ENCODE data around the gene CST11.

Gene CST11

GRCh38 chr20:23419995-23420901, 32.4 kb downstream of the CST11 start:
- peak; percentile 51 for DNase-seq

- no peak for DNase-seq
Observed at GRCh38 chr20:23419657-23419994, 33.0 kb downstream of the CST11 start.

- DNase-seq: no peak
Observed at GRCh38 chr20:23417861-23418260, 34.8 kb downstream of the CST11 start.

DNA sequence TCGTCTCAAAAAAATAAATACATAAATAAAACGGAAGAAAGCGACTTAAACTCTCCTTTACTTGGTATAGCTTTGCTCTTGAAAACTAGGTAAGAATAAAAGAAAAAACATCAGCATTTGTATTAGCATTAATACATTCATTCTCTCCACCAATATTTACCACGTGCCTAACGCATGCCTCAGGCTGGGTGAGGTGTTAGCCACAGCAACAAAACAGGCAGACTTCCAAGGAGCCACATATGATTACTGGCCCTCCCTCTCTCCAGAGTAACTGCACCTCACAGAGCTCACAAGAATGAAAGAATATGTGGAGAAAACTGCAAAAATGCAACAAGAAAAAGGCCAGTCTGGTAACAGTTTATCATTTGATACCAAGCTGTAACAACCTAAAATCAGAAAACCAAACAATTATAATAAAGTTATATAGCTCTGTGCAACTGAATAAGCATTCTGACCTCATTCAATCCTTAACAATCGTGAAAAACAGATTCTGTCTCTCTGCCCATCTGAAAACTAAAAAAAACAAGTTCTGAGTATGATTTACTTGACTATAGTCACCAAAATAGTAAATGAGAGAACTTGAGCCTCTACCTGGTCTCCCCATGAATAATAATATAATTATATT, 36.6 kb downstream of the CST11 start:
- no peak for DNase-seq

DNA sequence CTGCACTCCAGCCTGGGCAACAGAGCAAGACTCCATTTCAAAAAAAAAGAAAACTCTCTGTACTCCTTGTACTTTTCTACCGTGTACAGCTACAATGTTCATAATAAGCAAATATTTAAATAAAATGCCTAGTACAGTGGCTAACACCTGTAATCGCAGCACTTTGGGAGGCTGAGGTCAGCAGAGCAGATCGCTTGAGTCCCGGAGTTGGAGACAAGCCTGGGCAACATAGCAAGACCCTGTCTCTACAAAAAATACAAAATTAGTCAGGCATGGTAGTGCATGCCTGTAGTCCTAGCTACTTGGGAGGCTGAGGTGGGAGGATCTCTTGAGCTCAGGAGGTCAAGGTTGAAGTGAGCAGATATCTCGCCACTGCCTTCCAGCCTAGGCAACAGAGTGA, 37.1 kb downstream of the CST11 start:
- DNase-seq: no peak

- DNase-seq: no peak
Observed at GRCh38 chr20:23414526-23415188, 38.0 kb downstream of the CST11 start.

DNA sequence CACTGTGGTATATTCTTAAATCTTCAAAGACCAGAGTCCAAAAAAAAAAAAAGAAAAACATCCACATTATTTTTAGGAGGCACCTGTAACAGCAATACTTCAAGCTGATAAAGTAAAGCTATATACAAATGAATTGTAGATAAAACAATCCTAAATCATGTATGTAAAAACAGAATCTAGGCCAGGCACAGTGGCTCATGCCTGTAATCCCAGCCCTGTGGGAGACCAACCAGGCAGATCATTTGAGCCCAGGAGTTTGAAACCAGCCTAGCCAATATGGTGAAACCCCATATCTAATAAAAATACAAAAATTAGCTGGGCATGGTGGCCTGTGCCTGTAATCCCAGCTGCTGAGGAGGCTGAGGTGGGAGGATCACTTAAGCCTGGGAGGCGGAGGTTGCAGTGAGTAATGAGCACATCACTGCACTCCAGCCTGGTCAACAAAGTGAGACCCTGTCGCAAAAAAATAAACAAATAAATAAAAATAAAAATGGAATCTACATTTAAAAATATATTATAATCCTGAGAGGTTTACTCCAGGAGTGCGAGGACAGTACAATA, 38.7 kb downstream of the CST11 start:
- DNase-seq: no peak

- DNase-seq: no peak
Observed at GRCh38 chr20:23412026-23412425, 40.6 kb downstream of the CST11 start.

GRCh38 chr20:23410916-23411695, 41.6 kb downstream of the CST11 start:
- DNase-seq: no peak

DNA sequence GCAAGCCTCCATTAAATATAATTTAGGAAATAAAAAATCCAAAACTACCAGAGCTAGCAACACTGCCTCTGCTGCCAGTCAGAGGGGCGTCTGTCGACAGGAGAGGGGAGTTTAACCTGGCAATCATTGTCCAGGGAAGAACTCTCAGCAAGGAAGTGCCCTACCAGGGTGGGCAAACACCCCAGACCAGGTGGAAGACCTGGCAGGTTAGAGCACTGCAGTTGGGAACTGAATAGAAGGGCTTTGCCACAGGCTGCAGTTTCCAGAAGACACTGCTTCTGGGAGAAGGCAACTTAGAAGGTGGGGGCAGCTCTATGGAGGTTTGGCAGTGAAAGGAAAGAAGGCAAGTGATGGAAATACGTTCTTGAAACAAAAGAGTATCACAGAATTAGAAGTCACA, 42.9 kb downstream of the CST11 start:
- no peak for DNase-seq

GRCh38 chr20:23408957-23409356, 43.7 kb downstream of the CST11 start:
- DNase-seq: no peak

- DNase-seq: no peak
Observed at GRCh38 chr20:23407781-23408464, 44.8 kb downstream of the CST11 start.

- DNase-seq: no peak
Observed at GRCh38 chr20:23406880-23407279, 45.8 kb downstream of the CST11 start.

- DNase-seq: no peak
Observed at GRCh38 chr20:23404196-23404595, 48.5 kb downstream of the CST11 start.

DNA sequence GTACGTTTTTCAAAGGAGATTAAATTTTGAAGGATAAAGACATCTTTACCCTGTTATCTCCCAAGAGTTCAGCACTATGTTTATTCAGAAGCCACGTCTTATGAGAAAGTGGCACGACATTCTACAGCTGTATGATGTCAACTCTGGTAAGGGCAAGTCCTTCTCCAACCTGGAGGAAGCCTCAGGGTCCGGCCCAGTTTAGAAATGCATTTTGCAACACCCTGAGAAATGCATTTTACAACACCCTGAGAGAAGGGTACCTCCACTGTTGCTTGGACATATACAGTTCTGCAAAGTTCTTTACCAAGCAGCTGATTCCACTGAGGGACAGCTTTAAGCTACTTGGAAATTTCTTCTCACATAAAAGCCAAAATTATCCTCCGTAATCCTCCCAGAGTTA, 48.9 kb downstream of the CST11 start:
- no peak for DNase-seq

DNA sequence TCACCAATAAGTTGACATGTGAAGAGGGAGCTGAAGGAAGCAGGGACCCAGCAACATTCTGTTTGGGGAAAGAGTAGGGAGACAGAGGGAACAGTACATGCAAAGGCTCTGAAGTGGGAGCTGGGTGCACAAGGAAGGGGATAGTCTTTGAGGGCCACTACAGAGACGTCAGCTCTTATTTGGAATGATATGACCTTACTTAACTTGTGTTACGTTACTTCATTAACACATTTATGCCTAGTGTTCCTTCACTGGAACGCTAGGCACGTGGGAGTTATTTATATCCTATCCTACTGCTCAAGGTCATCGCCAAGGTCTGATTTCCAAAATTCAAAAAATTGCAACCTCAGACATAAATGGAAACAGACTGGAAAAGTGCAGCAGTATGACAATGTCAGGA, 51.6 kb downstream of the CST11 start:
- no peak for DNase-seq
